ENCODE measurements around the gene COL11A2.

DNA sequence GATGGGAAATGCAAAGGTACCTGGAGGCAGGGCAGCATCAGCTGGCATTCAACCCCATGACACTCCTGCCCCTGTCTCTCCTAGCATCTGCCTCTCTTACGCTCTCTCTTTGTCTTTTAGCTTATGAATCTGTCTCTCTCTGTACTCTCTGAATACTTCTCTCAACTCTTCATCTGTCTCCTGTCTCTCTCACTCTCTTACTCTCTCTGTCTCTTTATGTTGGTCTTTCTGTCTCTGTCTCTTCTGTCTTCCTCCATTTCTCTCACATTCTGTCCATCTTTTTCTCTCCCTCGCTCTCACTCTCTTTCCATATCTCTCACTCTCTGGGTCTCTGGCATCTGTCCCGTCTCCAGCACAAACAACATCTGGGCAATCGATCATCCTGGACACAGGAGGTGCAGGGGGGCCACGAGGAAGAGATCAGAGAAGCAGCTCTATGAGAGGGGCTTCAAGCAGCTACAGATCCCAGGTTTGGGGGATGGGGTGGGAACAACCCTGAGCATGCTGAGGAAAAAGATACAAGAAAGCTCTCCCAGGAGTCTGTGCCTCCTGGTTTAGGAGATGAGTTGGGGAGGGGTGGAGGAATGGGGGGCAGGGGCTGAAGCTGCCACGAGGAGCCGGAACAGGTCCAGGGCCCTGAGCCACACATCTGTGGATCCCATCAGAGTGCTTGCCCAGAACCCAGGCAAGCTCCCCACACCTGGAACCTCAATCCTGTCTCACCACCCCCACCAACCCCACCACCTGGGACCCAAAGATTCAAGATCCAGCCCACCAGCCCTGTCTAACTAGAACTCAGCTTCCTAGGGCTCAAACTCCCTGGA lies 2.4 kb downstream of the COL11A2 start:
- TF ChIP-seq, protein P1, sequence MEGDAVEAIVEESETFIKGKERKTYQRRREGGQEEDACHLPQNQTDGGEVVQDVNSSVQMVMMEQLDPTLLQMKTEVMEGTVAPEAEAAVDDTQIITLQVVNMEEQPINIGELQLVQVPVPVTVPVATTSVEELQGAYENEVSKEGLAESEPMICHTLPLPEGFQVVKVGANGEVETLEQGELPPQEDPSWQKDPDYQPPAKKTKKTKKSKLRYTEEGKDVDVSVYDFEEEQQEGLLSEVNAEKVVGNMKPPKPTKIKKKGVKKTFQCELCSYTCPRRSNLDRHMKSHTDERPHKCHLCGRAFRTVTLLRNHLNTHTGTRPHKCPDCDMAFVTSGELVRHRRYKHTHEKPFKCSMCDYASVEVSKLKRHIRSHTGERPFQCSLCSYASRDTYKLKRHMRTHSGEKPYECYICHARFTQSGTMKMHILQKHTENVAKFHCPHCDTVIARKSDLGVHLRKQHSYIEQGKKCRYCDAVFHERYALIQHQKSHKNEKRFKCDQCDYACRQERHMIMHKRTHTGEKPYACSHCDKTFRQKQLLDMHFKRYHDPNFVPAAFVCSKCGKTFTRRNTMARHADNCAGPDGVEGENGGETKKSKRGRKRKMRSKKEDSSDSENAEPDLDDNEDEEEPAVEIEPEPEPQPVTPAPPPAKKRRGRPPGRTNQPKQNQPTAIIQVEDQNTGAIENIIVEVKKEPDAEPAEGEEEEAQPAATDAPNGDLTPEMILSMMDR (IDR thresholded peaks at IDR 0.05), result no peak
- no peak for TF ChIP-seq POLR2A (IDR thresholded peaks at IDR 0.05)
